GM12892 (cell line): ENCODE data around the gene IQCC.

Experiments
- POLR2AphosphoS5 ChIP-seq: IDR thresholded peaks from 2 replicates; pipeline ENCODE4 v1.6.1; 2011; ENCODE audit warnings: low read depth, low read length, control low read depth
- TAF1 ChIP-seq: IDR thresholded peaks from 2 replicates; pipeline ENCODE4 v1.6.1; 2011; ENCODE audit warnings: low read depth, mild to moderate bottlenecking, control low read depth, low read length, borderline replicate concordance

- no peak for TF ChIP-seq POLR2AphosphoS5
- no peak for TF ChIP-seq TAF1
Observed at GRCh38 chr1:32220746-32221580, 15.5 kb downstream of the IQCC start.
